HG02943 (cell line): ENCODE data around the gene PPDPF.

Experiments used
- ATAC-seq: cut with Tn5 transposase; IDR thresholded peaks from one replicate; pipeline ENCODE4 v1.9.1; 2021; ENCODE audit warnings: mild to moderate bottlenecking, low read depth, moderate library complexity; ENCODE audit not compliant: unreplicated experiment

The PPDPF gene

DNA sequence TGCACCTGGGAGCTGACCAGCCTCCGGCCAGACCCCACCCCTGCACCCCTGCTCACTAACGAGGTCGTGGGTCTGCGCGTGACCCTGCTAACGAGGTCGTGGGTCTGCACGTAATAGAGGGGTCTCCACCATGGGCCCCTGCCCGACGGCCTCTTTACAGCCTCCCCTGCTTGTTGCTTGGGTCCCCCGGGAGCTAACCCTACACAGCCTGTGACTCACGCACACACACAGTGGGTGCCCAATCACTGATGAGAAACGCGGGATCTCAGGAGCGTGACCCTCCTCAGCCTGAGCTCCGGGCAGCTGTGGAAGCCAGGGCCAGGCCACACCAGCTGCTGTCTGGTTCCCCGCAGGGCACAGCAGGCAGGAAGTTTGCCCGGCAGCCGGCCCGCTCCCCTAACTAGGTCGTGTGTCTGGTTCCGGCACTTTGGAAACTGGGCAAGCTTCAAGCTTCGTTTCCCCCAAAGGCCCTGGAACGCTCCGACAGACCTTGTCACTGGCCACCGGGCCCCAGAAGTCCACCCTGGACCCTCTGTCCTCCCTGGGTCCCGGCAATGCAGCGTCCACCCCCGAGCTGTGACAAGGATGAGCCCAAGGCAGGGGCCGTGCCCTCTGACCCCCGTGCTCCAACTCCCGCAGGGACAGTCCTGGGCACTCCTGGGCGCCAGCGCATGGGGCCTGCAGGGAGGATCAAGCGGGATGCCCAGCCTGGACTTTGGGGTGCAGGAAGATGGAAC lies 15.8 kb downstream of the PPDPF start:
- ATAC-seq: no peak

GRCh38 chr20:63536997-63537524 lies 16.5 kb downstream of the PPDPF start, which contains the start of gene PTK6:
Gene PTK6 (minus strand): TSS chr20:63537376. CDS start chr20:63537314, 62 bp downstream.
- no peak for ATAC-seq

- peak; percentile 91 for ATAC-seq
Observed at GRCh38 chr20:63537525-63538203, 17.1 kb downstream of the PPDPF start.

DNA sequence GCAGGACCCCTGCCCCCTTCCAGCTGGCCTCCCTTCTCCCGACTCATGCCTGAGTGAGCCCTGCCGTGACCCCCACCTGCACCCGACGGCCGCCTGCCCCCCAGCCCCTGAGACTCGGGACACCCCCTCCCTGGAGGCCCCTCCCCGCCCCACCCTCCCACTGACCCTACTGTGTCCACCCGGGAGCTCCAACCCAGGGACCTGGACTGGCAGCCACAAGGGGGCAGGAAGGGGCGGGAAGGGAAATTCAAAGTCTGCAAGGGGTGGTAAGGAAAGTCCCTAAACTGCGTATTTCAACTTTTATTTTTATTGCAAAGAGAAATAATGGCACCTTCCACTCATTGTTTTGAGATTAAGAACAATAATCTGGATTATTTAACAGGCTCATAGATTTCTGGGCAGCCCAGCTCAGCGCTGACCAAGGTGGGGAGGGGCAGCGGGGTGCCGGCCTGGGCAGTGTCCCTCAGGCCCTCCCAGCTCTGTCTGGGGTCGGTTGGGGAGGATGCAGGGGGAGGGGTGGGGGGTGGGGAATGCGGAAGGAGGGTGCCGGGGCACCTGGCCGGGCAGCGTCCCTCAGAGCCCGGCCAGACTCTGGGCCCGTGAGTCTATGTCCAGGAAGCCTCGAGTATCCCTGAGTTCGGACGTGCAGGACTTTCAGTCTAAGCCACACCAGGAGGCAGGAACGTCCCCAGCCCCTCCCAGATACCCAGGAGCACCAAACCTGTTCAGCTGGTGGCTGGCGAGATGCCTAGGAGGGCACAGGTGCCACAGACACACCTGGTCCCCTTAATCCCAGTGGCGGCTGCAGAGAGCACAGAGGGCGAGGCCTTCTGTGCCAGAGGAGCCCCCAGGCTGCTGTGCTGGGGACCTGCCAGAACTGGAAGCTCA lies 17.9 kb downstream of the PPDPF start:
- no peak for ATAC-seq

DNA sequence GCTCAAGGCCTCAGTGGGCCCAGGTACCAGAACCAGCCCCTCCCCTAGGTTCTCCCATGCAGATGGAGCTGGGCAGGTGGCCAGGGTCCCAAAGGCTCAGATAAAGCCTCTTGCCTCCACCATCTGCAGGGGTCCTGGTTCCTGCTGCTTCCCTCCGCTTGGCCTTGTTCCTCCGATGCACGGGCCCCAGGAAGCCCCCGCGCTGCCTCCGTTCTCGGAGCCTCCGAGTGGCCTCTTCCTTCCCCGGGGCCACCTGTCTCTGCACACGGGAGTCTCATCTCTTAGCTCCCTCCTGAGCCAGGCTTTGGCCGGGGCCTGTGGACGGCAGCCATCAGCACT lies 18.5 kb downstream of the PPDPF start:
- ATAC-seq: no peak

DNA sequence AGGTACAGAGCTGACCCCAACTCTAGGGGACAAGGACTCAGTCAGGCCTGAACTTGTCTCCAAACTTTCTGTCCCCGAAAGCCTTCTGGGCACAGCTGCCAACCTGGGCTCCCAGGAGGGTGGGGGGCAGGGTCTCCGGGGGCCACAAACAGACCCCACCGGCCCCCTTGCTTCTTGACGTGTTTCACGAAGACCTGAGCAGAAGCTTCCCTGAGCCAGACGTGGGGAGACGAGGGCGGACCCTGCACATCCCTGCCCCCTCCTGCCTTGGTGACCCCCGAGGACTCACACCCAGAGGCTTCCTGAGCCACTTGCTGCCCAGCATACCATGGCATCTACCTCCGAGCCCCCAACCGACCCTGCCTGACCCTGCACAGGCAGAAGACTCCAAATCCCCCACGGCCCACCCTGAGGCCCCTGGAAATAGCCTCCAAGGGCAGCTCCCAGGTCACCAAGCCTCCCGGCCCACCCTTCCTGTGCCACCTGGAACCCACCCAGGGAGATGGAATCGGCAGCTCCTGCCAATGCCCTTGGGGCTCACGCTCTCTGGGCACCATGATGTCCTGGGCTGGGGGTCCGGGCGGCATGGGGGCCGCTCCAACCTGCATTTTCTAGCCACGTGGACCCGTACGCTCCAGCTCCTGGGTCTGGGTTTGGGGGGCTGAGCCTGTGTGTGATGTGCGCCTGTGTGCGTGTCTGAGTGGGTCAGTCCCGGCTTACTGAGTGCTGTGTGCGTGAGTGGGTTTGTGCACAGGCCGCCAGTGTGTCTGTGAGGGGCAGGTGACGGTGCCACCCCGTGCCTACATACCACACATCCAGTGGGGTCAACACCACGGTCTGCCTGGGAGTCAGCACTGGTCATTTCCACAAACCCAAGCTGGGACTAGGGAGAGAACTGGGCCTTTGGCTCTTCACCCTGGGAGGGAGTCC lies 19.1 kb downstream of the PPDPF start:
- no peak for ATAC-seq

- ATAC-seq: no peak
Observed at GRCh38 chr20:63540417-63541186, 20.0 kb downstream of the PPDPF start.

DNA sequence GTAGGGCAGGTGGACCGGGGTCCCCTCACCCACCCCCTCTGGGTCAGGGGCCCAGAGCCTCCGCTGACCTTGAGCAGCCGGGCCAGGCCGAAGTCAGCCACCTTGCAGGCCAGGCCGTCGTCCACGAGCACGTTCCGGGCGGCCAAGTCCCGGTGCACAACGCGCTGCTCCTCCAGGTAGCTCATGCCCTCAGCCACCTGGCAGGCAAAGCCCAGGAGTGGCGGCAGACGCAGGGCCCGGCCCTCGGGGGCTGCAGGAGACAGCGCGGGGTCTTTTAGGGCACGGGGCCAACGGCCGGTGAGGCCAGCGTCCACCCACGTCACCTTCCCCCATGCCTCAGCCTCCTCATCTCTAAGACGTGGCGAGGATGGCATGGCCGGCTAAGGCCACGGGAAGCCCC lies 20.8 kb downstream of the PPDPF start:
- no peak for ATAC-seq

DNA sequence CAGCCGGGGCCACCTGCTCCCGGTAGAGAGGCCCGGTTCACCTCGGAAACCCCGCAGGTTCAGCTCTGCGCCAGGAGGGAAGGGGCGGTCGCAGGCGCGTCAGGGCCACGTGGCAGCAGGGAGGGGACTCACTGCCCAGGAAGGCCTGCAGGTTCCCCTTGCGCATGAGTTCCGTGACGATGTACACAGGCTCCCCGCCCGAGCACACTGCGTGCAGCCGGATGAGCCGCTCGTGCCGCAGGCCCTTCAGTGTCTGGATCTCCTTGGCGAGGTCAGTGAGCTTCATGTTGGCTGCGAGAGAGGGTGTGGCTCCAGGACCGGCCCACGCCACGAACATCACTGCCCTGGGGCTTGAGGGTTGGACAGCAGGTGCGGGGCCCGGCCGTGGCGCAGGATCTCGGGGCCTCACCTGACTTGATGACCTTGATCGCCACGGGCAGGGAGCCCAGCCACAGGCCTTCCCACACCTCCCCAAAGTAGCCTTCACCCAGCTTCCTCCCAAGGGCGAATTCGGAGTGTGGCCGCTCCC lies 21.5 kb downstream of the PPDPF start:
- no peak for ATAC-seq

- ATAC-seq: no peak
Observed at GRCh38 chr20:63542696-63543095, 22.1 kb downstream of the PPDPF start.

- no peak for ATAC-seq
Observed at GRCh38 chr20:63543131-63543530, 22.6 kb downstream of the PPDPF start.

DNA sequence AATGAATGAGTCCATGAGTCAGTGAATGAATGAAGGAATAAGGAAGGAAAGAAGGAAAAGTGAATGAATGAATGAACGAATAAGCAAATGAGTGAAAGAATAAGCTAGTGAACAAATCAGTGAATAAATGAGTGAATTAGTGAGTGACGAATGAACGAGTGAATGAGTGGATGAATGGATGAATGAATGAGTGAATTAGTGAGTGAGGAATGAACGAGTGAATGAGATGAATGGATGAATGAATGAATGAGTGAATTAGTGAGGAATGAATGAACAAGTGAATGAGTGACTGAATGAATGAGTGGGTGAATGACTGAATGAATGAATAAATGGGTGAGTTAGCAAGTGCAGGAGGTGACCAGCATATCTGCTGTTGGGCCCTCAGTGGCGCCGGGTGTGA lies 23.2 kb downstream of the PPDPF start:
- no peak for ATAC-seq

DNA sequence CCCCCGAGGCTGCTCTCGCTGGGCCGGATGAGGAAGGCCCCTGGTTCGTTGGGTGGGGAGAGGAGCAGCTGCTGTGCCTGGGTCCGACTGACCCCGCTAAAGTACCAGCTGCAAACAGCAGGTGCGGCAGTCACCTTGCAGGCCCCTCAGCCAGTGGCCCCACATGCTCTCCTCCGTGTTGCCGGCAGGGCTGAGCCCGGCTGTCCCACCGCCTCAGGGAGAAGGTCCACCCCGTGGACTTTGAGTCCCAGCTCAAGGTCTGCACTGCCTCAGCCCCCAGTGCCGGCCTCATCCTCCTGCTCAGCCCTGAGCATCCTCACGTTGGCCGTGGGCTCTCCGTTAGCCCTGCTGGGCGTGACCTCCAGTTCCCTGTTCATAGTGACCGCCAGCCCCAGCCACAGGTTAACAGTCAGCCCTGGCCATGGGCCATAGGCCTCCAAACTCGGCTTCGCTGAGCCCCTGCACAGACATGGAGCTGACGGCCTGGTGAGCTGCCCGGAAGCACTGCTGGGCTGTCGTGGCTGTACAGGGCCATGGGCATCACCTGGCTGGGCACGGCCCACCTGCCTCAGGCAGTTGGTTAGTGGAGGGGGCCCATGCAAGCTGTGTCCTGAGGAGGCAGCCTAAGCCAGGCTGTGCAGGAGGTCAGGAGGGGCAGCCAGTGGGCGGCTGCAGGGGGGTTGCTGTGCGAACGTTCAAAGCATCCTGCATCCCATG lies 23.8 kb downstream of the PPDPF start:
- ATAC-seq: no peak

GRCh38 chr20:63544958-63545516 lies 24.5 kb downstream of the PPDPF start:
- ATAC-seq: no peak

DNA sequence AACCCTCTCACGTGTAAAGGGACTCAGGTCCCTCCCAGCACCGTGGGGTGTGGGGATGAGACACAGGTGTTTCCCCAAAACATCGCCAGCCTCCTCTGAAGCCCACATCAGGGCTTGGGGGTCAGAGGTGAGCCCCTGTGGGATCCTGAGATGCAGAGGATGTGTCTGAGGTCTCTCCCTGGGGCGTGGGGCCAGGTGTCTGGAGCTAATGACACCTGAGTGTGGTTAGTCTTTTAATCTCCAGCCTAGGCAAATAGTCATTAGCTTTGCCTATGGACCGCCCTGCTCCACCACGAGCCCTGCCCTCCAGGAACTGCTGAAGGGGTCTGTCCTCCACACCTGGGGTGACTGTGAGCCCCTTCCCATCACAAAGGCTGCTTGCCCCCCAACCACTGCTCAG lies 25.2 kb downstream of the PPDPF start:
- no peak for ATAC-seq

DNA sequence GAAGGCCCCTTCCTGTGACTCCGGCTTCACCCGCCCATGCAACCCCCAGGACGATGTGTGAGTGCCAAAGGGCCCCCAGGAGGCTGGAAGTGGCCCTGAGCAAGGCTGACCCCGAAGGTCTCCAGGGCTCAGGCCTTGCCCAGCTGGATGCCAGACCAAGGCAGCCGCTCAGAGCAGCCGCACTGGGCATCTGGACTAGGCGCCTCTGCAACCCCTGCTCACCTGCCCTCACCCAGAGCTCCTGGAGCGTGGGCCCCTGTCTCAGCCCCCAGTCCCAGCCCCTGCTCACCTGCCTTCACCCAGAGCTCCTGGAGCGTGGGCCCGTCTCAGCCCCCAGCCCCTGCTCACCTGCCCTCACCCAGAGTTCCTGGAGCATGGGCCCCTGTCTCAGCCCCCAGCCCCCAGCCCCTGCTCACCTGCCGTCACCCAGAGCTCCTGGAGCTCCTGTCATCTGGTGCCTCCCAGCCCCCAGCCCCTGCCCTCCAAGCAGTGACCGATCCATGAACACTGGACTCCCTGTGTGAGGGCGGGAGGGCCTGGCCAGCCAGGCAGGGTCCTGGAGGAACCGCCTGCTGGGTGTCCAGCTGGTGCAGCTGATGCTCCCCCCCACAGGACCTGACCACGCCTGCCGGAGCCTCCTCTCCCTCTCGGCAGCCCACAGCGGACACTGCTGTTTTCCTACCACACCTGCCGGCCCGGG lies 25.8 kb downstream of the PPDPF start:
- ATAC-seq: no peak

DNA sequence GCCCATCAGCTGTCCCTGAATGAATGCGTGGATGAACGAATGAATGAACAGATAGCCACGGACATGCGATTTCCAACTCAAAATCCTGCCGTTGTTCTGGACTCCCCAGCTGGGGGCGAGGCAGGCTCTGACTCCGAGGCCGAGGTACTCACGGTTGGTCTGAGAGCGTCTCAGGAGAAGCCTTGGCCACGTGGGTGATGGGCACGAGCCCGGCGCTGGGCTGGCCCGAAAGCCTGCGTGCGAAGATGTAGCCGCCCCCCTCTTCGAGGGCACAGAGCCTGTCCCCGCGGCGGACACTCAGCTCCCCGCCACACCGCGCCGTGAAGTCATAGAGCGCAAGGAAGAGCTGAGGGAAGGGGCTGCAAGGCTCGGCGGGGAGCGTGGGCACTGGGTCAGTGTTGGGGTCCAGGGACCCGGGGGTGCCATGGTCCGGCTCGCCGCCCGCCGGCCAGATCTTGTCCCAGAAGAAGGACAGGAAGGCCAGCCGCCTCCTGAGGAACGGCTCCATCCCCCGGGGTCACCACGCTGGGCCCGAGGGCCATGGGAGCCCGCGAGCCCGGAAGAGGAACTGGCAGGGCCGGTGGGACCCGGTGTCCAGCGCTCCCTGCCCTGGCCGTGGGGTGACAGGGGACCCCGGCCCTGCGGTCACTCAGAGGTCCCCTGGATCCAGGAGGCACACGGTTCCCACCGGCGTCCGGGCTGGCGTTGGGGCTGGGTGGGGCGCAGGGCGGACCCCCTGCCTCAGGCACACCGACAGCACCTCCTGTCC lies 26.6 kb downstream of the PPDPF start:
- no peak for ATAC-seq
